ENCODE data around the gene VEZT.

GRCh38 chr12:95203487-95204030, 14.0 kb upstream of the VEZT start:
- TF ChIP-seq CTCF (IDR thresholded peaks at IDR 0.05; ENCODE audit: low read depth, low read length, missing input control) (no peak), ATF3 (IDR thresholded peaks at IDR 0.05) (no peak), REST (IDR thresholded peaks at IDR 0.05) (no peak), GABPA (IDR thresholded peaks at IDR 0.05 in 1 of 2, conservative IDR thresholded peaks at IDR 0.05 in 1 of 2) (no peak), SP1 (IDR thresholded peaks at IDR 0.05) (no peak), MAX (IDR thresholded peaks at IDR 0.05) (no peak), ZBTB33 (IDR thresholded peaks at IDR 0.05) (no peak), NR2F2 (IDR thresholded peaks at IDR 0.05) (no peak), EGR1 (IDR thresholded peaks at IDR 0.05; ENCODE audit: low read depth in 2 of 2) (no peak), TAF1 (conservative IDR thresholded peaks at IDR 0.05) (no peak)

Data from liver (tissue), 3 donors.